GM06990 (cell line): Measurements from ENCODE around the gene HERC5.
A peak's percentile ranks its signal among the peaks of the same experiment; 100 is the strongest.

ENCODE experiments used
- DNase-seq: peaks from one replicate; pipeline ENCODE4 v3.0.0-alpha.2; 2011; ENCODE audit not compliant: insufficient read length; ENCODE audit errors: extremely low read depth
- H3K27me3 ChIP-seq: replicated peaks from 2 replicates; pipeline ENCODE4 v1.6.0; 2011; ENCODE audit warnings: low read length; ENCODE audit not compliant: control insufficient read depth, insufficient read depth
- H3K36me3 ChIP-seq: 2 replicates; pipeline ENCODE4 v1.5.1; 2011; ENCODE audit warnings: low read length; ENCODE audit not compliant: control insufficient read depth, insufficient read depth
- H3K4me3 ChIP-seq: replicated peaks from 2 replicates; pipeline ENCODE4 v1.5.1; 2011; ENCODE audit warnings: low read depth, mild to moderate bottlenecking, control low read depth, low read length
- CTCF ChIP-seq: IDR thresholded peaks from 2 replicates; pipeline ENCODE4 v1.5.1; 2011; ENCODE audit warnings: low read length, control low read depth, mild to moderate bottlenecking, inconsistent platforms; ENCODE audit not compliant: insufficient read depth, poor library complexity, severe bottlenecking

HERC5 gene

GRCh38 chr4:88414755-88415154, 42.2 kb upstream of the HERC5 start:
- DNase-seq = no peak
- TF ChIP-seq CTCF = no peak
- no peaks in the 10 kb centered on the region for H3K27me3 ChIP-seq
- H3K36me3 ChIP-seq = no peaks in the 10 kb centered on the region
- H3K4me3 ChIP-seq = no peak overlapping the region

- Histone ChIP-seq H3K36me3 (no peaks in the 10 kb centered on the region), H3K27me3 (no peaks in the 10 kb centered on the region), H3K4me3 (no peak overlapping the region)
- DNase-seq = no peak
- TF ChIP-seq CTCF = no peak
Measured at GRCh38 chr4:88415982-88416381, 40.9 kb upstream of the HERC5 start.

- TF ChIP-seq CTCF = no peak
Measured at GRCh38 chr4:88418411-88418810, 38.5 kb upstream of the HERC5 start.

GRCh38 chr4:88419874-88420273, 37.0 kb upstream of the HERC5 start:
- no peak for DNase-seq
- H3K27me3 ChIP-seq = no peaks in the 10 kb centered on the region
- no peaks in the 10 kb centered on the region for H3K36me3 ChIP-seq
- peak overlapping the region; percentile 37 for H3K4me3 ChIP-seq
- no peak for TF ChIP-seq CTCF

More at GRCh38 chr4:88418411-88418810, 38.5 kb upstream of the HERC5 start:
- no peaks in the 10 kb centered on the region for H3K27me3 ChIP-seq
- no peak for DNase-seq
- no peaks in the 10 kb centered on the region for H3K36me3 ChIP-seq
- no peak overlapping the region for H3K4me3 ChIP-seq

- DNase-seq = no peak
- H3K36me3 ChIP-seq = no peaks in the 10 kb centered on the region
- TF ChIP-seq CTCF = no peak
Measured at GRCh38 chr4:88420844-88421243, 36.1 kb upstream of the HERC5 start.

GRCh38 chr4:88422403-88422802, 34.5 kb upstream of the HERC5 start:
- no peaks in the 10 kb centered on the region for H3K36me3 ChIP-seq
- no peak for TF ChIP-seq CTCF
- no peak for DNase-seq
- no peak overlapping the region for H3K4me3 ChIP-seq
- H3K27me3 ChIP-seq = no peaks in the 10 kb centered on the region

More at GRCh38 chr4:88420844-88421243, 36.1 kb upstream of the HERC5 start:
- Histone ChIP-seq H3K4me3 (no peak overlapping the region), H3K27me3 (no peaks in the 10 kb centered on the region)
